ENCODE results near the gene RNU7-1. TPM values are rescaled to one million over a fixed set of nuclear protein-coding genes. Genes with fewer than 3 reads are reported as not detected.

The RNU7-1 gene
- total RNA-seq, 4 donors from 2014 or later = not detected

GRCh38 chr12:6958609-6959057, 15.0 kb downstream of the RNU7-1 start:
- DNase-seq = no peak
- H3K4me3 ChIP-seq = no peak overlapping the region
- peaks cover 19 to 57% (median 33%) of the 10 kb centered on the region in 4 donors for H3K4me1 ChIP-seq
- H3K27me3 ChIP-seq = no peaks in the 10 kb centered on the region
- TF ChIP-seq POLR2A (IDR thresholded peaks at IDR 0.05) (no peak), POLR2AphosphoS5 (IDR thresholded peaks at IDR 0.05) (no peak), EP300 (IDR thresholded peaks at IDR 0.05; ENCODE audit: low read depth) (no peak)
- TF ChIP-seq, protein P1, sequence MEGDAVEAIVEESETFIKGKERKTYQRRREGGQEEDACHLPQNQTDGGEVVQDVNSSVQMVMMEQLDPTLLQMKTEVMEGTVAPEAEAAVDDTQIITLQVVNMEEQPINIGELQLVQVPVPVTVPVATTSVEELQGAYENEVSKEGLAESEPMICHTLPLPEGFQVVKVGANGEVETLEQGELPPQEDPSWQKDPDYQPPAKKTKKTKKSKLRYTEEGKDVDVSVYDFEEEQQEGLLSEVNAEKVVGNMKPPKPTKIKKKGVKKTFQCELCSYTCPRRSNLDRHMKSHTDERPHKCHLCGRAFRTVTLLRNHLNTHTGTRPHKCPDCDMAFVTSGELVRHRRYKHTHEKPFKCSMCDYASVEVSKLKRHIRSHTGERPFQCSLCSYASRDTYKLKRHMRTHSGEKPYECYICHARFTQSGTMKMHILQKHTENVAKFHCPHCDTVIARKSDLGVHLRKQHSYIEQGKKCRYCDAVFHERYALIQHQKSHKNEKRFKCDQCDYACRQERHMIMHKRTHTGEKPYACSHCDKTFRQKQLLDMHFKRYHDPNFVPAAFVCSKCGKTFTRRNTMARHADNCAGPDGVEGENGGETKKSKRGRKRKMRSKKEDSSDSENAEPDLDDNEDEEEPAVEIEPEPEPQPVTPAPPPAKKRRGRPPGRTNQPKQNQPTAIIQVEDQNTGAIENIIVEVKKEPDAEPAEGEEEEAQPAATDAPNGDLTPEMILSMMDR (IDR thresholded peaks at IDR 0.05) = no peak
- peak overlapping the region; percentile 57 to 95 (median 91) for H3K27ac ChIP-seq
- WGBS, 2 donors (ENCODE audit: low coverage in 1 of 2) = 65% methylated on average over 10 of the region's 10 CpGs; no CpG with 5 or more reads in 1 of the 2 donors
- H3K9me3 ChIP-seq = no peaks in the 10 kb centered on the region
- no peaks in the 10 kb centered on the region for H3K36me3 ChIP-seq
- intact Hi-C loops (cut with DNase I; ENCODE audit: low total_unique reads) = no loop called here
- in situ Hi-C loops (cut with MboI; ENCODE audit: low pct_ligation_motif_present in 1 of 4, low pct_unique_long_range_greater_than_20kb in 1 of 4, low sequenced_read_pairs in 3 of 4) = no loop called here

GRCh38 chr12:6959058-6959804, 15.6 kb downstream of the RNU7-1 start:
- H3K27ac ChIP-seq = peak overlapping the region; percentile 57 to 95 (median 91)
- H3K36me3 ChIP-seq = no peaks in the 10 kb centered on the region
- WGBS, 2 donors (ENCODE audit: low coverage in 1 of 2) = 60 to 89% methylated on average over 3 to 24 of the region's 24 CpGs
- in situ Hi-C loops (cut with MboI; ENCODE audit: low pct_ligation_motif_present in 1 of 4, low pct_unique_long_range_greater_than_20kb in 1 of 4, low sequenced_read_pairs in 3 of 4) = no loop called here
- H3K4me1 ChIP-seq = peaks cover 19 to 55% (median 33%) of the 10 kb centered on the region in 4 donors
- no peak overlapping the region for H3K4me3 ChIP-seq
- peak; percentile 75 for DNase-seq
- TF ChIP-seq EP300 (IDR thresholded peaks at IDR 0.05; ENCODE audit: low read depth) = no peak
- TF ChIP-seq, protein P1 (IDR thresholded peaks at IDR 0.05) = no peak
- TF ChIP-seq POLR2AphosphoS5 (IDR thresholded peaks at IDR 0.05) = peak in 1 of 3 donors; percentile 43
- peak; percentile 38 for TF ChIP-seq POLR2A (IDR thresholded peaks at IDR 0.05)
- intact Hi-C loops (cut with DNase I; ENCODE audit: low total_unique reads) = no loop called here
- no peaks in the 10 kb centered on the region for H3K27me3 ChIP-seq
- no peaks in the 10 kb centered on the region for H3K9me3 ChIP-seq

- H3K27ac ChIP-seq = peak overlapping the region; percentile 89 to 95 (median 94)
- intact Hi-C loops (cut with DNase I; ENCODE audit: low total_unique reads) = loop anchor here (10.0 kb wide), 1 partner anchor 145 kb away; the partner anchor contains the start of gene C1RL
- no peak for DNase-seq
- H3K27me3 ChIP-seq = no peaks in the 10 kb centered on the region
- 86% methylated on average over 16 of the region's 26 CpGs; no CpG with 5 or more reads in 1 of the 2 donors for WGBS, 2 donors (ENCODE audit: low coverage in 1 of 2)
- no peaks in the 10 kb centered on the region for H3K9me3 ChIP-seq
- no peak overlapping the region for H3K4me3 ChIP-seq
- no peaks in the 10 kb centered on the region for H3K36me3 ChIP-seq
- in situ Hi-C loops (cut with MboI; ENCODE audit: low pct_ligation_motif_present in 1 of 4, low pct_unique_long_range_greater_than_20kb in 1 of 4, low sequenced_read_pairs in 3 of 4) = no loop called here
- TF ChIP-seq EP300 (IDR thresholded peaks at IDR 0.05; ENCODE audit: low read depth) = no peak
- TF ChIP-seq, protein P1 (IDR thresholded peaks at IDR 0.05) = no peak
- TF ChIP-seq POLR2A (IDR thresholded peaks at IDR 0.05) = no peak
- TF ChIP-seq POLR2AphosphoS5 (IDR thresholded peaks at IDR 0.05) = no peak
- H3K4me1 ChIP-seq = peaks cover 23 to 55% (median 35%) of the 10 kb centered on the region in 4 donors
Observed at GRCh38 chr12:6959805-6960592, 16.4 kb downstream of the RNU7-1 start.

All from transverse colon (tissue), 4 donors.